Fibroblast of skin of right quadriceps (primary cell): ENCODE data around the gene CREBBP.
A peak's percentile ranks its signal among the peaks of the same experiment; 100 is the strongest.

Experiments used
- DNase-seq: peaks from one replicate; pipeline ENCODE4 v3.0.0-alpha.2; 2013

CREBBP gene

GRCh38 chr16:3761375-3762106, 119.0 kb downstream of the CREBBP start:
- DNase-seq = no peak

DNA sequence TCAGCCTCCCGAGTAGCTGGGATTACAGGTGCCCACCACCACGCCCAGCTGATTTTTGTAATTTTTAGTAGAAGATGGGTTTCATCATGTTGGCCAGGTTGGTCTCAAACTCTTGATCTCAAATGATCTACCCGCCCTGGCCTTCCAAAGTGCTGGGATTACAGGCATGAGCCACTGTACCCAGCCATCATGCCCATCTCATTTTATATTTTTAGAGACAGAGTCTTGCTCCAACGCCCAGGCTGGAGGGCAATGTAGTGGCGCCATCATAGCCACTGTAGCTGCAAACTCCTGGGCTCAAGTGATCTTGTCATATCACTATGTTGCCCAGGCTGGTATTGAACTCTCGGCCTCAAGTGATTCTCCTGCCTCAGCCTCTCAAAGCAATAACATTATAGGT, 120.0 kb downstream of the CREBBP start:
- DNase-seq = no peak

- no peak for DNase-seq
These were observed 120.8 kb downstream of the CREBBP start for GRCh38 chr16:3759736-3760135.

DNA sequence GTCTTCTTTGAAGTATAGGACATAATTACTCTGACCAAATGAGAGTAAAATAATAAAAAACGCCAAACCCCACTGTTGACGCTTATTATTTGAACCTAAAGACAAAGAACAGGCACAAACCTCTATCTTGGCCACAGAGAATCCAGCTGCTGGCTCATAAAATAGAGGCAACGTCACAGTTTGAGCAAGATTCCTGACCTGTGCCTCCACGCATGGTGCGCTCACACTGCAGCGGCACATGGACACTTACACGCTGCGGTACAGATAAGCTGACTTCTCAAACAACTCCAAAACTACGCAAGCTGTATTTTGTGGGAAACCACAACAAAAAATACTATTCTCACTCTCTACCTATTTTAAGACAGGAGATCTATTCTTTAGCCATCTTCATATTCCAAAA, 124.4 kb downstream of the CREBBP start:
- DNase-seq = no peak

DNA sequence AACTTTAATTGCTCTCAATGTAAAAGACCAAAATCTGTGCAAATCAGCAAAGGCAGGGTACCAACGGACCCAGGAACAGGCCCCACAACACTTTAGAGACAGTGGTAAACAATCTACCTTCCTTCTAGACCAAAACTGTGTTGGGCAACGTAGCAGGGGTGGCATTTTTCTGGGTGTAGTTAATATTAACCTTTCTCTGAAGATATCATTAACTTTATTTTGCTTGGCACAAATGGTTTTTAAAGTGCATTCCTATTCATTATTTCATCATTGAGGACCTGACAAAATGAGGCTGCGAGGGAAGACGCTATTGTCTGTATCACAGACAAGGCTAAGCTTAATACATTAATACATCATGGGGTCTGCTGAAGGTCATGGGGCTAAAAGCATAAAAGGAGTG, 125.3 kb downstream of the CREBBP start:
- DNase-seq = no peak

DNA sequence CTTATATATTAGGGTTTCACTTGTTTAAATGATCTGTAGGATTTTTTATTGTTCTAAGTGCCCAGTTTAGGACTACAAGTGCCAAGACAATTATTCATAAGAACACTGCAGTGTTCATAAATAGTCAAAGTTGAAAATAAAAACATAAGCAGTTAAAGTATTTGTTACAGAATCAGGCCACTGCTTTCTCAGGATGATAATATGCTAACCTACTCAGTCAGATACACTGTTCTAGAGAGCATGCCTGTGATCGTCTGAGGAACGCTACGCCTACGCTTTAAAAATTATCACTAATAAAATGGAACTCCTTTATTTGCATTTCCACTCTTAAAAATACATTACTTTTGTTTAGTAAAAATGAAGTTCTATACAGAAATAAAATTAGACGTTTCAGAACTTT, 125.7 kb downstream of the CREBBP start:
- DNase-seq = no peak

GRCh38 chr16:3754081-3754703, 126.3 kb downstream of the CREBBP start:
- DNase-seq = peak; percentile 56

DNA sequence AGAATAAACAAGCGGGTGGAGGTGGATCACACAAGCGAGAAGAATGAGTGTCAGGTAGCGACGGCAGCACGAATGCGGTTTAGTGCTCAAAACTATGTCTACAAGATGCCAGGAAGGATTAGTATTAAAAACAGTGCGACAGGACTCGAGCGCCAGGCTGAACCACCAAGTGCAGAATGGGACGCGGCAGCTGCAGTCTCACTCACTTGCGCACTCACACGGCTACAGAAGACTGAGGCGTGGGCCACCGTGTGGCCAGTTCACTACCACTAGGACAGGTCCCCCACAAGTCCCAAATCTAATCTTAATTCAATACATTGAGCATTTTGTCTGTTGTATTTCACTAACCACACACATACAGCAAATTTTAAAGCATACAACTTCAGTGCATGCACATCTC, 127.5 kb downstream of the CREBBP start:
- no peak for DNase-seq

- no peak for DNase-seq
These were observed 128.6 kb downstream of the CREBBP start for GRCh38 chr16:3751878-3752277.

DNA sequence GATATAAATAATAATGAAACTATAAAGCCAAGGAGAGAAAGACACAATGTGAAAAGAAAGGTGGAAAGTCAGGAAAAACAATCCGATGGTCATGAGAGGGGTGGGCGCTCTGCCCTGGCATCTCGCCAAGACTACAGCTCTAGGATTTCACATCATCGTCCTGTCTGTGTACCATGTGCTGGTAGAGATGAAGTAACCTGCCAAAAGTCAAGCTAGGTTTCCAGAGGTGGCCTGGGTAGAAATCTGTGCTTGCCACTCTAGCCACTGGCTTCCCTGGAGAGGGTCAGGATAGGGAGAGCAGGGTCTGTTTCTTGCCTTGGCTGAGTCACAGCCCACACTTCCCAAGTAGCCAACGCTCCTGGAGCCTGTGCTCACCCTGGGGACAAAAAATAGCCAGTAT, 132.2 kb downstream of the CREBBP start:
- DNase-seq = no peak

DNA sequence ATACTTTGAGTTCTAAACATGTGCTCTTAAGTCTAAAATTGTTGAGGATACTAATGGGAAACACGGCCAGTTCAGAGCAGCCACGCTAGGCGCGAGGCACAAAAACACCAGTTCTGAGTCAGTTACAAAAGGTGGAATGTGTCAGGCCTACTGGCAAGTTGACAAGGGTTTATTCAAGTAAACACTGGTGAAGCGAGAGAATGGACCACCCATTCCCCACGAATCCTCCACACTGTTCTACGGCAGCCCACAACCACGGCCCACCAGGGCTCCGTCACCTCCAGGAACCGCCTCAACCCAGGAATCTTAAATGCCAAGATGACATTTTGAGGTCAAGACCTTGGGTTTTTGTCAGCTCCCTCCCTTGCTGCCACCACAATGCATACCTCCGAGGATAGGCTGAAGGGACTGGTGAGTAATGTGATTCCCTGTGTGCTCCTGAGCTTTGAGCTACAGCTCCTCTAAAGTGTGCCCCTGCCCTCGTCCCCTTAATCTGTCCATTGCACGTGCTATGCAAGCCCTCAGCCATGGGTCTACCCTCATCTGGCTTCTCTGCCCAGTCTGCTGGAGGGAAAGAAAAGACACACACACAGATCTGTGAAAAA, 134.7 kb downstream of the CREBBP start:
- peak; percentile 18 for DNase-seq

GRCh38 chr16:3744018-3744417, 136.5 kb downstream of the CREBBP start:
- DNase-seq = no peak

DNA sequence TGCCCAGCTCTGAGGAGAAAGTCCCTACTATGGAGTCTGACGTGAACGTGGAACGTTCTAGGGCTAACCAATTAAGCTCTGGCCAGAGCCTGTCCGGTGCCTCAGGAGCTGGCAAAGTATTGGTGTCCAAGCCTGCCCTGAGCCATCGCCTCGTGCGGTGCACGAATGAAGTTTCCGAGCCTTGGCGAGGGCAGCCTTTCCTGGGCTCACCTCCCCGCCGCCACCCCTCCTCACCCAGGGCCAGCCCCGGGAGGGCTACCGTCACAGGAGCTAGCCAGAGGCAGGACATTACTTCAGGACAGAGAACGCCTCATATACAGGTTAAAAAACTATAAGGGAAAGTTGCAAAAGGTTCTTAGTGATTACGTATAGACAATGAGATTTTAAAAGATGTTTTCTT, 139.6 kb downstream of the CREBBP start:
- DNase-seq = no peak

DNA sequence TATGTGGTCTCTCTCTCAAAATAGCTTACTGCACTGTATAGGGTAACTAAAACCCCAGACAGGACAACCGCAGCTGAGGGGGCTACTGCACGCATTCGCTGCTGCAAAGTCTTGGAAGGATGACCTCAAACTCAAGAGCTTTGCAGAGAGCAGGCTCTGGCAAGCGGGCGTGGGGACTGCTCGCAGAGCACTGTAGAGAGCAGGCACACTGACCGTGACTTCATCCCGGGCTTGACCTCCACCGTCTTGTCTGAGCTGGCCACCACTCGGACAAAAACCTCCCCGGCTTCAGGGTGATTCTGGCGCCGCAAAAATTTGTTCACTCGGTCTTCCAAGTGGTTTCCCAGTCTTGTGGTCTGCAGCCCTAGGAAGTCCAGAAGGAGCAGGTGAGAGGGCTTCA, 140.3 kb downstream of the CREBBP start:
- DNase-seq = no peak

- DNase-seq = no peak
These were observed 140.9 kb downstream of the CREBBP start for GRCh38 chr16:3739636-3740035.

DNA sequence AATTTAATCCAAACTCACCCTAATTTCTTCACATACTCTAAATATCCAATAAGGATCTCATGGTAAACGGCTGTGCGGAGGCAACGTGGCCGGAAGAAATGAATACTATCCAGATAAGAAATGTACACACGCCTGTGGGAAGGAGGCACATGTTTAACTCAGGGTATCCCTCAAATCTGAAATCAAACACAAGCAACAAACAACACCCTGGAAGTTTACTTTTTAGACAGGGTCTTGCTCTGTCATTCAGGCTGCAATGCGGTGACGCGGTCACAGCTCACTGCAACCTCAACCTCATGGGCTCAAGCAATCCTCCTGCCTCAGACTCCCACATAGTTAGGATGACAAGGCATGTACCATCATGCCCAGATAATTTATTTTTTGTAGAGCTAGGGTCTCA, 142.0 kb downstream of the CREBBP start:
- no peak for DNase-seq

DNA sequence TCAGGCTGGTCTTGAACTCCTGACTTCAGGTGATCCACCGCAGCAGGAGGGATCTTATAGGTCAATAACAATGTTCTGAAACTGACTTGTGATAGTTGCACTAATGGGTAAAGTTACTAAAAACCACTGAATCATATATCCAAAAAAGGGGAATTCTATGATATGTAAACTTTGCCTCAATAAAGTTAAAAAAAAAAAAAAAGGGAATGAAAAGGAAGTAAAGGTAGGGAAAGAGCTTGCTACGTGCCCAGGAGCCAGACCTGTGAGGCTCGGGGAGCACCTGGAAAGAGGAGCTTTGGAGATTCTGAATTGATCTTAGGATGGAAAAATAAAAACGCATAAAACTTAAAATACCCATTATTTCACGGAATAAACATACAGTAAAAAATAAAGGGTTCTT, 142.4 kb downstream of the CREBBP start:
- DNase-seq = no peak

DNA sequence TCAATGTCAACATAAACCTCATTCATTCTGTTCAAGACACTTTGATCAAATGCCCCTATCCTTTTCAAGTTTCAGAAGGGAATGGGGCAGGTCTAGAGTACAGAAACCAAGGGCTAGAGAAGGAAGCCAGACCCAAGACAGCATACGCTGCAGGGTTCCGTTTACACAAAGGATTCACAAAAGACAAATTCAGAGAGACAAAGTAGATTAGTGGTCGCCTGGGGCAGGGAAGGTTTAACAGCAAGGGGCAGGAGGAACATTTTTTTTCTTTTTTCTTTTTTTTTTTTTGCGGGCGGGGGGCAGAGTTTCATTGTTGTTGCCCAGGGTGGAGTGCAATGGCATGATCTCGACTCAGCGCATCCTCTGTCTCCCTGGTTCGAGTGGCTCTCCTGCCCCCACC, 143.3 kb downstream of the CREBBP start:
- no peak for DNase-seq

DNA sequence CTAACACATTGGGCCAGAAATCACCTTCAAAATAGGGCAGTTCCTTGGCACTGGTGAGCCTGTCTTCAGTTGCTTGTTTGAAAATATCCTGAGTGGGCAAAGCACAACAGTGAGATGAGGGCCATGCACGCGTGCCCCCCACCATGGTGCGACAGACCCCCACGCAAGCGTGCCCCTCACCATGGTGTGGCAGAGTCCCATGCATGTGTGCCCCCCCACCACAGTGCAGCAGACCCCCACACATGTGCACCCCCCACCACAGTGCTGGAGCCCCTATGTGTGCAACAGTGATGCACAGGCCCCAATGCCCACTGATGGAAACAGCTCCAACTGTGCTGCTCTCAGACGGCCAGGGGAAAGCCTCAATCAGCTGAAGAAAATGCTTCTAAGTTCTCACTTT, 144.4 kb downstream of the CREBBP start:
- DNase-seq = no peak

DNA sequence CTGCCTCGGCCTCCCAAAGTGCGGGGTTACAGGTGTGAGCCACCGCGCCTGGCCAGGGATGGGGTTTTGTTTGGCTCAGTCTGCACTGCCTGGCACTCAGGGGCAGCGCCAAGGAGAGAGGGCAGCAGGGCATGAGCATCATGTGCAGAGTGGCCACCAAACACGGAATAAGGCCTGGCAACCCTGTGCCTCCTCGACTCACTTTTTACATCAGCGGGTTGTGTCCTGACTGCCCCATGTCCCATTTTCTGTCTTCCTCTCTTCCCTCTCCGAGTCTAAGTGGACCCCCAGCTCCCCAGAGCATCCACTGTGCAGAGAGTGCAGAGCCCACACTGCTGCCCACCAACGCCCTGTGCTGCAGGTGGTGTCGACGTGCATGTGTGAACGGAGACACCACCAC, 145.0 kb downstream of the CREBBP start:
- DNase-seq = no peak

GRCh38 chr16:3734758-3735221, 145.7 kb downstream of the CREBBP start:
- no peak for DNase-seq

DNA sequence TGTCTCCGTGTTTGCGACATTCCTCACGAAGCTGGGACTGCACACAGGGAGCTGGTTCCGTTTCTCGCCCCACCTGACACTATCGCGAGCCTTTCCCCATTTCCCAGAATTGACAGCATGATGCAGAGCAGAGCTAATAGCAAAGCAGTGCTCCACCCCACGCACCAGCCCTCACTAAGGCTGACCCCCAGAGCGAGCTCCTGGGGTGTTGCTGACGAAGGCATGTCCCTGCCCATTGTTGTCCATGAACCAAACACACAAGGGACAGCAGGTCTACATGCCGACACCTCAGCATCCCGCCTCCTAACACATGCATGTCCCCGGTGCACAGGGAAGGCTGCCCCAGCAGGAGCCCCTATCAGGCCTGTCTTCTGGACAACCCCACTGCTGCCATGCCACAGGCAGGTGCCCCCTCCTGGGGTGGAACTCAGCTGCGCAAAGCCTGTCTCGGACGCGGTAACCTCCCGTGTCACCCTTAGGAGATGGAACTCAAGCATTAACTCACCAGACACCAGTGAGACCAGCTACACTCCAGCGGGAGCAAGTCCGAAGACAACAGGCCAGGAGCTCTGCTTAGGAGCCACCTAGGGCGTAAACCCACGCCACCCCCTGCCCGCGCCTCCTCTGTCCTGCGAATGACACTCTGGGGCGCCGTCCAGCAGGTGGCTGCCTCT, 146.3 kb downstream of the CREBBP start:
- DNase-seq = no peak

DNA sequence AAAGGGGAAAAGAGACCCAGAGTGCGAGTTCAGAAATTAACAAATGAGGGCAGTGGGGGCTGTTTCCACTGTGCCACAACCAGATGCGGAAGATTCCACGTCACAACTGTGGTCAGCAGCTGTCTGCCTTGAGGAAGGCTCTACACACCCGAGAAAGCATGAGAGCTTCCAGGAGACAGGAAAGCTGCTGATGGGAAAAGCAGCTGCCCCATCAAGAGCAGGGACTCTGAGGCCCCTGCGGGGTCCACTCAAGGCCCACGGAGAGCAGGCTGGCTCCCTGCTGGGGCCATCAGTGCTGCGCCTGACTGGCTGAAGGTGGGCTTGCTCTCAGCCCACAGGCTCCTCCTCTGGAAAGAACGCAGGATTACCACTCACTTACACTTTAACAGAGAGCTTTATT, 148.3 kb downstream of the CREBBP start:
- DNase-seq = no peak
